HEK293 (cell line): ENCODE results near the gene NPR2.

ENCODE experiments used
- ATF2 ChIP-seq: fragments of 450-650 bp; formaldehyde crosslinking; IDR thresholded peaks from 2 replicates; pipeline ENCODE4 v1.5.1; 2016; ENCODE audit warnings: missing biosample characterization, missing genetic modification characterization, low read depth
- CTCF ChIP-seq: fragments of 450-650 bp; formaldehyde crosslinking; IDR thresholded peaks from 2 replicates; pipeline ENCODE4 v1.5.1; 2016; ENCODE audit warnings: missing biosample characterization, missing genetic modification characterization
- PRDM10 ChIP-seq: fragments of 450-650 bp; formaldehyde crosslinking; IDR thresholded peaks from 2 replicates; pipeline ENCODE4 v1.5.1; 2016; ENCODE audit warnings: missing biosample characterization, missing genetic modification characterization
- ZNF121 ChIP-seq: fragments of 450-650 bp; formaldehyde crosslinking; IDR thresholded peaks from 2 replicates; pipeline ENCODE4 v1.5.1; 2016; ENCODE audit warnings: missing biosample characterization, missing genetic modification characterization
- ZNF214 ChIP-seq: fragments of 450-650 bp; formaldehyde crosslinking; IDR thresholded peaks from 2 replicates; pipeline ENCODE4 v1.5.1; 2017; ENCODE audit warnings: missing biosample characterization, mild to moderate bottlenecking, missing genetic modification characterization, borderline replicate concordance
- ZNF37A ChIP-seq: fragments of 450-650 bp; IDR thresholded peaks from 2 replicates; pipeline ENCODE4 v1.5.1; 2018; ENCODE audit warnings: missing biosample characterization, missing genetic modification characterization
- ZNF510 ChIP-seq: fragments of 450-650 bp; formaldehyde crosslinking; IDR thresholded peaks from 2 replicates; pipeline ENCODE4 v1.5.1; 2018; ENCODE audit warnings: mild to moderate bottlenecking, missing genetic modification characterization, missing biosample characterization; ENCODE audit not compliant: insufficient replicate concordance
- ZNF660 ChIP-seq: fragments of 450-650 bp; IDR thresholded peaks from 2 replicates; pipeline ENCODE4 v1.5.1; 2018; ENCODE audit warnings: missing biosample characterization, mild to moderate bottlenecking, missing genetic modification characterization
- ZNF670 ChIP-seq: fragments of 450-650 bp; formaldehyde crosslinking; IDR thresholded peaks from 2 replicates; pipeline ENCODE4 v1.5.1; 2016; ENCODE audit warnings: missing biosample characterization, missing genetic modification characterization, low read depth
- ZNF704 ChIP-seq: fragments of 450-650 bp; formaldehyde crosslinking; IDR thresholded peaks from 2 replicates; pipeline ENCODE4 v1.5.1; 2016; ENCODE audit warnings: missing biosample characterization, missing genetic modification characterization

GRCh38 chr9:35771943-35772342 is 19.4 kb upstream of the NPR2 start:
- TF ChIP-seq ZNF214, result no peak
- no peak for TF ChIP-seq CTCF (tag by site-specific recombination)
- no peak for TF ChIP-seq ZNF37A (tag by site-specific recombination)
- TF ChIP-seq ATF2 (tag by site-specific recombination), result no peak
- TF ChIP-seq ZNF121 (tag by site-specific recombination), result no peak
- no peak for TF ChIP-seq ZNF510
- no peak for TF ChIP-seq PRDM10 (tag by site-specific recombination)
- TF ChIP-seq ZNF660 (tag by site-specific recombination), result no peak
- no peak for TF ChIP-seq ZNF704
- no peak for TF ChIP-seq ZNF670 (tag by site-specific recombination)
